OCI-LY7 (cell line): ENCODE results near the gene PKN3.

Experiments
- CTCF ChIP-seq: fragments of 200-600 bp; sonication (generic); conservative IDR thresholded peaks from 2 replicates; pipeline ENCODE4 v1.5.1; 2014; ENCODE audit warnings: mild to moderate bottlenecking, antibody characterized with exemption, low read length, moderate library complexity, mixed read lengths
- EZH2phosphoT487 ChIP-seq: fragments of 200-600 bp; sonication (generic); IDR thresholded peaks from 2 replicates; pipeline ENCODE4 v1.6.1; 2018; ENCODE audit warnings: low read depth, borderline replicate concordance, mild to moderate bottlenecking, mixed run types, antibody characterized with exemption, low read length, moderate library complexity, mixed read lengths

DNA sequence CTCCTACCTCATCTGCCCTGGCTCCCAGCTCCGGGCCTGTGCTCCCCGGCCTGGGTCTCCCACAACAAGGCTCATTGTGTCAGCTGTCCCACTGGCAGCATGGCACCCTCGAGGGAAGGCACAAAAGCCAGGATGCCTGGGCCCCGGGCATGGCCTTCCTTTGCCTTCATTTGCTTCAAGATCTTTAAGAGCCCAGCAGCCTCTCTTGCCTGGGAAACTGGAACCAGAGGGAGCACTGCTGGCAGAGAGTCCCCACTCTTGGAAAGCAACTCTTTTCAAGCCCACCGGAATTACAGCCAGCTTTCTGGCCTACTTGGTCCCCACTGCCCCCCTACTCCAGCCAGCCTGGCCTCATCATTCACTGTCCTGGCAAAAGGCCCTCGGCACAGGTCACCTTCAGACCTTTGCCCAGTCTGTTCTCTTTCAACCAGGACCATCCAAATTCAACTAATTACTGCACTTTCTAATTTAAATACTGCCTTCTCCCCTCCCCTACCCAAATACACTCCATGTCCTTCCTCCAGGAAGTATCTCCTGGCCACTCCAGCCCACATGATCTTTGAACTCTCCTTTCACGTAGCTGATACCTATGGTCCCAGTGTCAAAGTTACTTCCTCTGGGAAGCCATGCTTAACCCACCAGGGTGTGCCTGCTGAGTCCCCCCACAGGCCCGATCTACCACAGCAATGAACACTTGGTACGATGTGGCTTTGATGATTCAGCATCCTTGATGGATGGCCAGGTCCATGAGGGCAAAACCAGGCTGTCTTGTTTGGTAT is 60.6 kb downstream of the PKN3 start:
- TF ChIP-seq CTCF: no peak
- TF ChIP-seq EZH2phosphoT487: no peak
